ENCODE data around the gene ZBTB20.
A peak's percentile ranks its signal among the peaks of the same experiment; 100 is the strongest.

ZBTB20 gene

DNA sequence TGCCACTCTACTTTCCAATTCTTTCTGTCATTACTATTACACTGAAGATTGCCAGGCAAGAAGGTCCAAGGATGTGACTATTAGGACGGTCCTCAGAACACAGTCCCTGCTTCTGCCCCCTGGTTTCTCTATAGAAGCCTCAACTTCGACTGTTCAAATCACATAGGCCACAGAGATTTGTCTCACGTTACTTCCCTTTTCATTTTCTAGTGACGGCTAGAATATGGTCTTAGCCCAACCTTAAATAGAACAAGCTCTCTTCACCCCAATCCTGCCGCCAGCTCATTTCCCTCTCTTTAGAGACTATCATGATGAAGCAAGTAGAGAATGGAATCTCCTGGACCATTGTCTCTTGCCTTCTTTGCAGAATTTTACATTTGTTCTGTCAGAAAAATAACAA lies 768.3 kb downstream of the ZBTB20 start:
- Histone ChIP-seq H3K79me2 (ENCODE audit: low read length) (no peaks in the 10 kb centered on the region), H3K9me3 (ENCODE audit: insufficient read depth, low read length) (no peaks in the 10 kb centered on the region), H2AFZ (ENCODE audit: low read depth, low read length) (peak overlapping the region; percentile 32; the same call in 1 of the 2 replicates), H3K4me1 (ENCODE audit: low read length) (peaks cover 14% of the 10 kb centered on the region), H3K36me3 (replicated peaks; ENCODE audit: low read depth, low read length) (no peaks in the 10 kb centered on the region), H3K27ac (ENCODE audit: low read length) (no peak overlapping the region), H3K4me2 (ENCODE audit: low read length) (peak overlapping the region; percentile 30), H4K20me1 (ENCODE audit: insufficient read depth, low read length) (no peaks in the 10 kb centered on the region), H3K27me3 (ENCODE audit: low read depth, low read length) (peaks cover 5% of the 10 kb centered on the region; the same call in 1 of the 2 replicates), H3K4me3 (ENCODE audit: low read length) (no peak overlapping the region), H3K9ac (ENCODE audit: low read length) (no peak overlapping the region)
- TF ChIP-seq, protein P1, sequence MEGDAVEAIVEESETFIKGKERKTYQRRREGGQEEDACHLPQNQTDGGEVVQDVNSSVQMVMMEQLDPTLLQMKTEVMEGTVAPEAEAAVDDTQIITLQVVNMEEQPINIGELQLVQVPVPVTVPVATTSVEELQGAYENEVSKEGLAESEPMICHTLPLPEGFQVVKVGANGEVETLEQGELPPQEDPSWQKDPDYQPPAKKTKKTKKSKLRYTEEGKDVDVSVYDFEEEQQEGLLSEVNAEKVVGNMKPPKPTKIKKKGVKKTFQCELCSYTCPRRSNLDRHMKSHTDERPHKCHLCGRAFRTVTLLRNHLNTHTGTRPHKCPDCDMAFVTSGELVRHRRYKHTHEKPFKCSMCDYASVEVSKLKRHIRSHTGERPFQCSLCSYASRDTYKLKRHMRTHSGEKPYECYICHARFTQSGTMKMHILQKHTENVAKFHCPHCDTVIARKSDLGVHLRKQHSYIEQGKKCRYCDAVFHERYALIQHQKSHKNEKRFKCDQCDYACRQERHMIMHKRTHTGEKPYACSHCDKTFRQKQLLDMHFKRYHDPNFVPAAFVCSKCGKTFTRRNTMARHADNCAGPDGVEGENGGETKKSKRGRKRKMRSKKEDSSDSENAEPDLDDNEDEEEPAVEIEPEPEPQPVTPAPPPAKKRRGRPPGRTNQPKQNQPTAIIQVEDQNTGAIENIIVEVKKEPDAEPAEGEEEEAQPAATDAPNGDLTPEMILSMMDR (IDR thresholded peaks at IDR 0.05; ENCODE audit: low read depth, low read length) = 0 out of 2 replicates have a peak, but pooled peaks have one; percentile 5
- TF ChIP-seq EZH2phosphoT487 (IDR thresholded peaks at IDR 0.05; ENCODE audit: low read depth) = no peak

DNA sequence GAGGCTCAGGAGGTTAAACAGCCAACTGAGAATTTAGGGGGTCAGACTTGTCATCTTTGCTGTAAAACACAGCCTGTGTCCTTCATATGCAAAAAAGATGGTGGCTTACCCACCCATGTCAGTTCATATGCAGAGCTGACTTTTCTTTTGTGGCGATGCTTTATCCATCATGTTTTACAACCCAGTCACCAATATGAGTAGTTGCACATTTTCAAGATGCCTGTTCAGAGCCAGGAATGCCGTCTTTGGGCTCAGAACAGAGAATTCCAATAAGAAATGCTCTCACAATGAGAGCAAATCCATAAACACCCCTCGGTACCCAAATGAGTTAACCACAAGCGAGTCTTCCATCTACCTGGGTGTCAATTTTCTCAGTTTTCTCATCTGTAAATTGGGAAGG lies 769.7 kb downstream of the ZBTB20 start:
- H3K9ac ChIP-seq (ENCODE audit: low read length) = no peak overlapping the region
- H3K27me3 ChIP-seq (ENCODE audit: low read depth, low read length) = peaks cover 5% of the 10 kb centered on the region; the same call in 1 of the 2 replicates
- no peak for TF ChIP-seq EZH2phosphoT487 (IDR thresholded peaks at IDR 0.05; ENCODE audit: low read depth)
- TF ChIP-seq, protein P1 (IDR thresholded peaks at IDR 0.05; ENCODE audit: low read depth, low read length) = no peak
- no peak overlapping the region for H3K27ac ChIP-seq (ENCODE audit: low read length)
- no peaks in the 10 kb centered on the region for H3K36me3 ChIP-seq (replicated peaks; ENCODE audit: low read depth, low read length)
- H3K79me2 ChIP-seq (ENCODE audit: low read length) = no peaks in the 10 kb centered on the region
- no peak overlapping the region for H3K4me2 ChIP-seq (ENCODE audit: low read length)
- H2AFZ ChIP-seq (ENCODE audit: low read depth, low read length) = no peak overlapping the region
- H3K4me3 ChIP-seq (ENCODE audit: low read length) = no peak overlapping the region
- peaks cover 11% of the 10 kb centered on the region for H3K4me1 ChIP-seq (ENCODE audit: low read length)
- H4K20me1 ChIP-seq (ENCODE audit: insufficient read depth, low read length) = no peaks in the 10 kb centered on the region
- H3K9me3 ChIP-seq (ENCODE audit: insufficient read depth, low read length) = no peaks in the 10 kb centered on the region

DNA sequence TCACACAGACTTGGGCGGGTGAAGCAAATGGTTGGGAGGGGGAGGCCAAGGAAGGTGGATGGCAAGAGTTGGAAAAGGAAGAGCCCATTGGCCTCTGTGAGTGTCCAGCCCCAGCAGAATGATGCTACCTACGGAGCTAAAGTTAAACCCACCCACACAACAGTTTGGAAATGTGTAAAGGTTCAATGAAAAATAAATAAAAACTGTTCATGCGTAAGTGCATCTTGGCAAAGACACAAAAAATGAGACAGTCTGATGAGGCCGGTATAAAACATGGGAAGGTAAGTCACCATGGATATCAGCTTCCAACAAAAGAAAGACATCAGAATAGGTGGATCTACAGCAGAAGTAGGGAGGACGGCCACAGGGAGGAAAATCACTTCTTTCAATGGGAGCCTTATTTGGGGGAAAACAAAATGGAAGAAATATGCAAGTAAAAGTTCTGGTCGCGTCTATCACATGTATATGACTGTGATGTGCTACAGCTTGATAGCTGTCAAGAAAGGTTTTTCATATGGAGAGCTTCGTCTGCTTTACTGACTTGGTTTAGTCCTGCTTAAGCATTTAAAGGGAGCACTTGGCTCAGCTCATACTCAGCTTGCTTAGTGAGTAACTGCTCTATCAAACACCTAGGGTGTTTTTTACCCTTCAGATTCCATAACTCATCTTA lies 770.4 kb downstream of the ZBTB20 start:
- no peak overlapping the region for H3K4me3 ChIP-seq (ENCODE audit: low read length)
- no peak for TF ChIP-seq EZH2phosphoT487 (IDR thresholded peaks at IDR 0.05; ENCODE audit: low read depth)
- TF ChIP-seq, protein P1 (IDR thresholded peaks at IDR 0.05; ENCODE audit: low read depth, low read length) = no peak
- no peak overlapping the region for H3K9ac ChIP-seq (ENCODE audit: low read length)
- peaks cover 11% of the 10 kb centered on the region for H3K4me1 ChIP-seq (ENCODE audit: low read length)
- H4K20me1 ChIP-seq (ENCODE audit: insufficient read depth, low read length) = no peaks in the 10 kb centered on the region
- no peaks in the 10 kb centered on the region for H3K9me3 ChIP-seq (ENCODE audit: insufficient read depth, low read length)
- peaks cover 5% of the 10 kb centered on the region; the same call in 1 of the 2 replicates for H3K27me3 ChIP-seq (ENCODE audit: low read depth, low read length)
- no peaks in the 10 kb centered on the region for H3K36me3 ChIP-seq (replicated peaks; ENCODE audit: low read depth, low read length)
- H3K4me2 ChIP-seq (ENCODE audit: low read length) = no peak overlapping the region
- H3K27ac ChIP-seq (ENCODE audit: low read length) = no peak overlapping the region
- H3K79me2 ChIP-seq (ENCODE audit: low read length) = no peaks in the 10 kb centered on the region
- no peak overlapping the region for H2AFZ ChIP-seq (ENCODE audit: low read depth, low read length)

DNA sequence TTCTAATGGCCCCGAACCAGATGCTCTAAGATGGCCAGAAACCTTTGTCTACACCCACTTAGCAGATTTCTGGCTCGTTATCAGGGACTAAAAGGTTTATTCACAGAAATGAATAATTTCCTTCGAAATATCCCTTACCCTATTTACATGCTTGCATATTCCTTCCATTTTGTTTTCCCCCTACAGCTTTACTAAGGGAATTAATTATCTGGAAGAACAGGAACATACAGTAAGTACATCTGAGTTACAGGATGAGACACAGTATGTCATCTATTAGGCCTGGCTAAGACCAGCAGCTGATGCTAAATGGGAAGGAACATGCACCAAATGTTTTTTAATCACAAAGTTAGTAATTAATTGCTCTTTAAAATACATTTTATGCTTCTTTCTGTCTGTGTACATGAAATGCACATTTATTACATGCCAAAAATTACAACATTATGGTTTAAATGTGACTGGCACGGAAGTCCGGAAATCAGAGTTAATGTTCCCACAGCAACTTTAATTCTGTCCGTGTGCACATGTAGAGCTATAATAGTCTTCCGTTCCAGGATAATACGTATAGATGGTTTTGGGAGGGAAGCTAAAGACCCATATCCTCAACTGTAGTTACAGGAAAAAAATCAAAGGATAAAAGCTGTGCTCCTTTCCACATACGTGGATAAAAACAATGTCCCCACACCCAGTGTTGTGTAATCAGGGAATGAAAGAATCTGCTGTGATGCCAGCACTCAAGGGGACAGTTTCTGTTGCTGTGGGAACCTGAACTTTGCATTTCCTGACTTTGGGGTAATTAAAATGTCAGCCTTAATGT lies 771.3 kb downstream of the ZBTB20 start:
- no peaks in the 10 kb centered on the region for H3K79me2 ChIP-seq (ENCODE audit: low read length)
- no peaks in the 10 kb centered on the region for H3K9me3 ChIP-seq (ENCODE audit: insufficient read depth, low read length)
- peaks cover 5% of the 10 kb centered on the region; the same call in 1 of the 2 replicates for H3K27me3 ChIP-seq (ENCODE audit: low read depth, low read length)
- no peak overlapping the region for H2AFZ ChIP-seq (ENCODE audit: low read depth, low read length)
- TF ChIP-seq EZH2phosphoT487 (IDR thresholded peaks at IDR 0.05; ENCODE audit: low read depth) = no peak
- TF ChIP-seq, protein P1 (IDR thresholded peaks at IDR 0.05; ENCODE audit: low read depth, low read length) = no peak
- H3K9ac ChIP-seq (ENCODE audit: low read length) = no peak overlapping the region
- no peaks in the 10 kb centered on the region for H4K20me1 ChIP-seq (ENCODE audit: insufficient read depth, low read length)
- H3K27ac ChIP-seq (ENCODE audit: low read length) = no peak overlapping the region
- H3K4me3 ChIP-seq (ENCODE audit: low read length) = no peak overlapping the region
- H3K4me2 ChIP-seq (ENCODE audit: low read length) = no peak overlapping the region
- no peaks in the 10 kb centered on the region for H3K36me3 ChIP-seq (replicated peaks; ENCODE audit: low read depth, low read length)
- H3K4me1 ChIP-seq (ENCODE audit: low read length) = peaks cover 11% of the 10 kb centered on the region

Measured in OCI-LY3 (cell line).